Stimulated activated CD8-positive, alpha-beta memory T cell treated with anti-CD3 and anti-CD28 coated beads, Interleukin-15, amount 100 ng/mL, for 4 hours (primary cell): ENCODE results near the gene DMBT1.

Source experiments
- DNase-seq, 2 donors: peaks; one replicate each; pipeline ENCODE4 v3.0.0-alpha.2; 2020; ENCODE audit warnings: low read depth in 2 of 2

Gene DMBT1

GRCh38 chr10:122671355-122671754 lies 110.8 kb downstream of the DMBT1 start:
- DNase-seq = no peak

DNA sequence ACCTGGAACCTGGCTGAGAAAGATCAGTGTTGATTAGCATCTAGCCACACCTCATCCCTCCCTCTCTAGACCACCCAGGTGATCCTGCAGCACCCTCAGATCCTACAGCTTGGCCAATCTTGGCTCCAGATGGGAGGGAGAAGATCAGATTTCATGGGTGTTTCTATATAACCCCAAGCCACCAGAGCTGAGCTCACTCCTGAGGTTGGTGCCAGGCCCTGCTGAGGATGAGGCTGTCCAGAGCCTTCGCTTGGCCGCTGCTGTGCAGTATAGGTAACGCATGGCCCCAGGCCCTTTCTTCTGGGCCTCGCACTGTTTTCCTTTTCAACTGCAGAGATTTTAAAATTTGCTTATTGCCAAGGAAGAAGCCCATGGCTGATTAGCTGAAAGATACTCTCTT lies 112.1 kb downstream of the DMBT1 start:
- DNase-seq = no peak

- DNase-seq = no peak
Measured at GRCh38 chr10:122673269-122673668, 112.7 kb downstream of the DMBT1 start.

DNA sequence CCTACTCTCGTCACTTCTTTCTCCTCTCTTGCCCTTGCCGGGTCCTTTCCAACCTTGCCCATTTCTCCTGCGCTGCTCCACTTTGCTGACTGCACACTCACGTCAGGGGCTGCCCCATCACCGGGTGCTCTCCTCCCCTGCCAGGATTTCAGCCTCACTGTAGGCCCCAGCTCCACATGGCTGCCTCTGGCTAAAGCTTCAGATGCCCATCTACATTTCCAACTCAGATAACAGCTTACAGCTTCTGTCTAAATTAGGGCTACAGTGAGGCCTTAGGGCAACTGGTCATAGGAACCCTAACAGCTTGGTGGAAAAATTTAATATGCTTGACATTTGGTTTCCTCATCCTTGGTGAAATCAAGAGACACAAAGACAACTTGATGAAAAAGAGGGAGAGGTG lies 113.2 kb downstream of the DMBT1 start:
- DNase-seq = no peak

DNA sequence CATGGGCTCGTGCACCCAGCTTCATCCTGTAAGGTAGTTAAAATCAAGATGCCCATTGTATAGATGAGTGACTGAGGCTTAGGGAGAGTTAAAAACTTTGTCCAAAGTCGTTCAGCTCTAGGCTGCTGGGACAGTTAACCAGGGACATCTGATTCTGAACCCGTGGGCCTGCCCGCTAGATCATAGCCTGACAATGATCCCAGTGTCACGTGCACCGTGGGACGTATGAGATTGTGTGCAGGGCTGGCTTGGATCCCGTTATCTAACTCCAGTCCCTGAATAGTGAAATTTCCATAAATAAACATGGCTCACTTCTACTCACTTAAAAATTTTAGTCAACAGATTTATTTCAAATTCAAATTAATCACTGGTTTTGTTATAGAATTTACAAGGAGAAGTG lies 114.2 kb downstream of the DMBT1 start:
- no peak for DNase-seq

DNA sequence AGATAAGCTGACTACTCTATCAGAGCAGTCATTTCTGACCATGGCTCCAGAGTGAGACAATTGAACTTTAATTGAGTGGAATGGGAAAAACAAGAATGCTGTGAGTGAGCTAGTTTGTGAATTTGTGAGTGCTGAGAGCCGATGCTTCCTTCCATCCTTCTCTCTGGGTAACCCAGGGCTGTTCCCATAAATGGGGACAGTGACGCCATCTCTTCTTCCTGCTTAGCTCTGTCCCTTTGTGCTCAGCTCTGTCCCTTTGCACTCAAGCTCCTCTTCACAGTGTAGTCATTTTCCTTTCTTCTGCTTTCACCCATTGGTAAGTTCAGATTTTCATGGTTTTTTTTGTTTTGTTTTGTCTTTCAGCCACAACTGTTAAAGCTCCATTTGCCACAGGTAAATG lies 114.7 kb downstream of the DMBT1 start:
- DNase-seq = no peak

DNA sequence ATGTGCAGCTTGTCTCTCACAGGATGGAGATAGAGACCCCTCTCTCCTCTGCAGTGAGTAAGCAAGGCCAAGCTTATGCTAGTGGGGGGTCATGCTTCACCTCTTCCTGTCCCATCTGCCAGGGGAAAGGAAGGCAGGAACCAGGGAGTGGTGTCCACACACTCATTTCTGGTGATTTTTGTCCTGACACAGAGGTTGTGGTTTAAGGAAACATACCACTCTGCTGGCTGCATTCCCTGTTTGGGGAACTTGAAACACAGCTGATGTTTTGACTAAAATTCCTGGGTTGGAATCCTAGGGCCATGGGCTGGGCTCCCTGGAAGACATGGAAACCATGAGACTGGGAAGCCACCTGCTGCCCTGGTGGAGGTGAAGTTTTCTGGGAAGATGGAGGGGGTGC lies 117.7 kb downstream of the DMBT1 start:
- no peak for DNase-seq

DNA sequence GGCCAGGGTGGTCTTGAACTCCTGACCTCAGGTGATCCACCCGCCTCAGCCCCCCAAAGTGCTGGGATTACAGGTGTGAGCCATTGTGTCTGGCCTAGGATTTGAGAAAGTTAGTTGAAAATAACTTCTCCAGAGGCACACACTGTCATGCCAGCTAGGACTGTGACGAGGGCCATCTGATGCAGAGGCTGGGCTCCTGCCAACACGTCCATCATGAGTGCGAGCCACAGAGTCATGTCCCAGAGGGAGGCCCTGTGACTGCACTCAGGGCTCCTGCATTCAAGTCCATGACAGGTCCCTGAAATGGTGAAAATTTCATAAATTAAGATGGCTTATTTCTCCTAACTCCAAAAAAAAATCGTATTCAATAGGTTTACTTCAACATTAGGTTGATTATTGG lies 122.0 kb downstream of the DMBT1 start:
- no peak for DNase-seq

- no peak for DNase-seq
Measured at GRCh38 chr10:122688293-122688989, 127.9 kb downstream of the DMBT1 start.

DNA sequence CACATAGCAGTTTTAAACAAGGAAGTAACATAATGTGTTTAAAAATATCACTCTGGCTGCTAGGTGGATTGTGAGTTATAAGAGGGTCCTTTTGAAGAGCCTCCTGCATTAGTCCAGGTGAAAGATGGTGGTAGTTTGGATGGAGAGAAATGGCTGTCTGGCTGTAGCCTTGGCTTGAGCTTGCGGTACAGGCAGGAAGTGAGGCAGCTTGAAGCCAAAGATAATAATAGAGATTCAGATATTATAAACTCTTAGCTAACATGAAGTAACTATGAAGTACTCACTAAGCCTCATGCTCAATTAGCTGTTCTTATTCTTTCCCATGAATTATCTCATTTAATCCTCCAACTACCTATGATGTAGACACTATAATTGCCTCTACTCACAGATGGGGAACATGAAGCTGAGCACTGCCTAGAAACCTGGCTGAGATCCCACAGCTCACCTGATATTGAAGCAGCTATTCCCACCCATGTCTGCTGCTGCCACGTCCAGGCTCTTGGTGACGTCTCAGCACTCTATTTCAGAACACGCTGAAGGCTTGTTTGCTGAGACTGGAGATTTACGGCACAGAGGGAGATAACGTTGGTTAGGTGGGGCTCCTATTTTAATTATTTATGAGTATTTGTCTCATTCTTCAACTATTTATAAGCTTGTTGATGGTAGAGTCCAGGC lies 128.7 kb downstream of the DMBT1 start:
- no peak for DNase-seq

DNA sequence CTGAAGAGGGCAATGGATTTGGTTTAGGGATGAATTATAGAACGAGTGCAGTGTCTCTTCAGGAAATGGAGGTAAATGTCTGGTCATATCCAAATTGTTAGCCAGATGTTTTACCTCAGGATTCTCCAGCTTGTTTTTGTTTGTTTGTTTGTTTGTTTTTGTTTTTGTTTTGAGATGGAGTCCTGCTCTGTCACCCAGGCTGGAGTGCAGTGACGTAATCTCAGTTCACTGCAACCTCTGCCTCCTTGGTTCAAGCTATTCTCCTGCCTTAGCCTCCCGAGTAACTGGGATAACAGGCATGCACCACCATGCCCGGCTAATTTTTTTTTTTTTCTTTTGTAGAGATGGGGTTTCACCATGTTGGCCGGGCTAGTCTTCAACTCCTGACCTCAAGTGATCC lies 132.2 kb downstream of the DMBT1 start:
- no peak for DNase-seq
